Ureter (tissue), 1 donor: Measurements from ENCODE around the gene ZNF630. TPM values are rescaled to one million over a fixed set of nuclear protein-coding genes. Genes with fewer than 3 reads are reported as not detected.
A peak's percentile ranks its signal among the peaks of the same experiment; 100 is the strongest.
"Not testable (repeated sequence)": the region's sequence is repeated elsewhere in the genome, so short reads cannot be mapped to it uniquely, and the experiment has no call there.

ENCODE experiments used
- DNase-seq: peaks from one replicate; pipeline ENCODE4 v3.0.0-alpha.2; 2020; ENCODE audit warnings: low spot score
- total RNA-seq: library from RNA; stranded (reverse); gene quantifications from one replicate; pipeline ENCODE4 v1.2.4, GENCODE V29; 2023
- donor health status: DM: yes; HTN: yes; CAD: no.

Gene ZNF630
- total RNA-seq = 5.4 TPM

DNA sequence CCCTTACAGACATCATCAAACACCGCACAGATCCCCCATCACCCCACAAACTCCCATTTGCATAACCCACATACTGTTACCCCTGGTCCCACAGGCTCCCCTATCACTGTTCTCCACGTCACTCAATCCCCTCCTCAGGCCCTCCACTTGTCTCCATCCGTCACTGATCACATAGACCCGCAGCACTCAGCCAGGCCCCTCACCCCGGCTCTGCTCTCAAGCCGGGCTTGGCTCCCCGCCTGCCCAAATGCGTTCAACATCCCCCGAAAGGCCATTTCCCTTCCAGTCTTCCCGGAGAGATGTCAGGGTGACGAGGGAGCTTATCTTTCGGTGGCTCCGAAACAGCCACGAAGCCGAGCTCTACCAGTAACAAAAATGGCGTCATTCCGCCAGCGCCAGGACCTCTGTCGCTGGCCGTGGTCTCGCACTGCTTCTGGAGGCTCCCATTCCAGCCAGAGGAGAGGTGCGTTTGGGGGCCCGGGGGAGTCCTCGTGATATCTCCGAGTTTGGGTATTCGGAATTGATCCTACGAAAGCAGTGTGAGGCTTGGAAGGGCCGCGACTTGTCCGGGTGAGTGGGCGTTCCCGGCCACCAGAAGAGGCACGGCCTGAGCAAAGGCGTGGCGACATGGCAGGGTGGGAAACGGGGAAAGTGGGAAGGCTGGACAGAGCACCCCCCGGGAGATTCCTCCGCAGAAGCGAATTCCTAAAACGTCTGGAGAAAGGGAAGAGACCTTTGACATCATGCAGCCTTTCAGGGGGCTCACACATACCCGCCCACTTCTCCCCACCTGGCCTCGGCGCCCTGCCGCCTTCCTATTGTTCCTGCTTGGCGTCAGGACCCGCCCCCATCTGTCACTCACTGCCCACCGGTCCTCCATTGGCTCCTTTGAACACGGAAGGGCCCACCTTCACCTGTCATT lies at the start of gene ZNF630:
TSS of gene ZNF630 (minus strand) at position 577 of the 922 bp plus-strand sequence. CDS start 4,754 bp downstream, outside the sequence.
- DNase-seq = peak; percentile 83

DNA sequence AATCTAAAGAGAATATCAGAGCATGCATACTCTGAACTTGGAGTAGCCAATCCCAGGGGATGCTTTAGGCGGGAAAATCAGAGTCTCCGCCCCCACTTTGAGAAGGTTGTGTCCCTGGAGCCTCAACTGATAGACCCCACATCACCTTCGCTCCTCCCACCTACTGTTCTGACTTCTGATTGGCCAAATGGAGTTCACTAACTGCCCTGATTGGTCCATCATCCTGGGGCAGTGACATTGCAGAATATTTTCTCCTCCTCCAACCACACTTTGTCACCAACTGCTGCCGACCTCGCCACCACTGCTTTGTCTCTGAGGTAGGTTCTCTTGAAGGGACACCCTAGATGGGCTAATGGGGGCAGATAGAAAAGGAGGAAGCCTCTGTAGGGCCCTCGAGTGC lies 36.3 kb upstream of the ZNF630 start:
- DNase-seq = no peak

DNA sequence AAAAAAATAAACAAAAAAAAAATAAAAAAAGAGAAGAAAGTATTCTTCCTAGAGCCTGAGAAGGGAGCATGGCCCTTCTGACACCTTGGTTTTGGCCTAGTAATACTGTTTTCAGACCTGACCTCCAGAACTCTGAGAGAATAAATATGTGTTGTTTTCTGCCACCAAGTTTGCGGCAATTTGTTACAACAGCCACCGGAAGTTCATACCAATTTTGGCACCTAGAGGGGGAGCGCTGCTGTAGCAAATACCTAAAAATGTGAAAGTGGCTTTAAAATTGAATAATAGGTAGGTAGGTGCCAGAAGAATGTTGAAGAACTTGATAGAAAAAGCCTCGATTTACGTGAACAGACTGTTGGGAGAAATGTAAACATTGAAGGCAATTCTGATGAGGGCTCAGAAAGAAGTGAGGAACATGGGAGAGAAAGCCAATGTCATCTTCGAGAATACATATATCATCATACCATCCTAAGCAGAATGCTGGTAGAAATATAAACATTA lies 31.5 kb upstream of the ZNF630 start:
- no peak for DNase-seq

DNA sequence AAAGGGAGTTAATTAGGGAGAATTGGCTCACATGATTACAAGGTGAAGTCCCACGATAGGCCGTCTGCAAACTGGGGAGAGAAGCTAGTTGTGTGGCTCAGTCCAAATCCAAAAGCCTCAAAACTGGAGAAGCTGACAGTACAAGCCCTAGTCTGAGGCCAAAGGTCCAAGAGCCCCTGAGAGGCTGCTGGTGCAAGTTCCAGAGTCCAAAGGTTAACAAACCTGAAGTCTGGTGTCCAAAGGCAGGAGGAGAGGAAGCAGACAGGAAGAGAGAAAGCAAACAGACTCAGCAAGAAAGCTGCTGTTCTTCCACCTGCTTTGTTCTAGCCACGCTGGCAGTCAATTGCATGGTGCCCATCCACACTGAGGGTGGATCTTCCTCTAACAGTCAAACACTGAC lies 30.0 kb upstream of the ZNF630 start:
- DNase-seq = no peak

DNA sequence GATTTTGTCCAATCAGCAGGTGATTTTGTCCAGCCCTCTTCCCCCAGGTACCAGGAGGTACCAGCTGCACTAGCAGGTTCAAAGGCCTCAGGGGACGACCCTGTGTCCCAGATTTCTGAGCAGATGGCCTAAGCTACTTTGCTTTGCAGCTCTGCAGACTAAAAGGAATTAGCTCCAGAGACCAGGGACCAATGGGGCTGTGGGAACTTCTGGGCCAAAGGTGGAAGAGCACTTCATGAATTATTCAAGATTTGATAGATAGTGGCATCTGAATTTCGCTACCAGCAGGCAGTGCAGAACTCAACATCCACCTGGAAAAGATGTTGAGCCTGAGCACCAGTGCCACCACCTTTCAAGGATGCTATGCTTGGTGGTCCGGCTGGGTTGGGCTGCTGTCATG lies 21.1 kb upstream of the ZNF630 start:
- not testable (repeated sequence) for DNase-seq

DNA sequence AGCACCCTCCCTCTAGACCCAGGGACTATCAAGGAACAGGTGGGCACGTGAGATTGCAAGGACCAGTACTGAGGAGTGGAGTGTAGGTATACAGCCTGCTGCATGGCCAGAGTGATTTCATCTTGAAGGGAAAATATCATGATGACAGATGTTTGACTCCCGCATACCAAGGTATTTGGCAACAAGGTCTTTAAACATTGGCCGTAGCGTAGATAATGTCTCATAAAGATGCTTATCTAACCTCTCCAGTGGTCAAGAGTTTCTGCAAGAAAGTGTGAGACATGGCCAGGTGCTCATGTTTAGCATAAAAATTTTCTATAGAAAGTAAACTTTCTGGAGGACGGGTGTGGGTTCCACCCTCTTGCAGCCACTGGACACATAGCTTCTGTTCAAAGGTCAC lies 18.7 kb upstream of the ZNF630 start:
- no peak for DNase-seq

DNA sequence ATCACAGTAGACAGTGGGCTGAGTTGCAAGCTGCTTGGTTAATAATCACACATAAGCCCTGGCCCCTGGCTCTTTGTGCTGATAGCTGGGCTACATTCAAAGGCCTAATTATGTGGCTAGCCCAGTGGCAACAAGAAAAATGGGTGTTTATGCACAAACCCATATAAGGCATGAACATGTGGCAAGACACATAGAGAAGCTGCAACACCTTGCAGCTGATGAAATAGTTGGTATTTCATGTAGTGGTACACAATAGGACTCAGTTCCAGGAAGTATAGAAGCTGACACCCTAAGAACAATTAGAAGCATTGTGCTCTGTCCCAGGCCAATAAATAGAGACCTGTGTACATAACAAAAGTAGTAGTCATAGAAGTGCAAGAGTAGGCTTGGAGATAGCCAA lies 14.6 kb upstream of the ZNF630 start:
- DNase-seq = no peak

DNA sequence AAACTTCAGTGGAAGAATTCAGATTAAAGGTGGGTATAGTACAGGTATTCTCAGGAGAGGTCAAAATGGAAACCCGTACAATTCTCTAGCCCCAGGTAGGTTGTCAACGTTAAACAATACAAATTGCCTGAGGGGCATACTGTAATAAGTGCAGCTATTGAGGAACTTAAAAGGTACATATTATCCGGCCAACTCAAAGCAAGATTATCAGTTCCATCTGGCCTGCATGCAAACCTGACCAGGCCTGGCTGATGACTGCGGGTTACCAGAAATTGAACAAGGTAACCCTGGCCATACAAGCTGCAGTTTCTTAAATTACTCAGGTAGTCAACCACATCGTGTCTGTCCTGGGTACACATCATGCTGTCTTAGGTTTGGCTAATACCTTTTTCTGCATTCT lies 12.3 kb upstream of the ZNF630 start:
- DNase-seq = no peak

DNA sequence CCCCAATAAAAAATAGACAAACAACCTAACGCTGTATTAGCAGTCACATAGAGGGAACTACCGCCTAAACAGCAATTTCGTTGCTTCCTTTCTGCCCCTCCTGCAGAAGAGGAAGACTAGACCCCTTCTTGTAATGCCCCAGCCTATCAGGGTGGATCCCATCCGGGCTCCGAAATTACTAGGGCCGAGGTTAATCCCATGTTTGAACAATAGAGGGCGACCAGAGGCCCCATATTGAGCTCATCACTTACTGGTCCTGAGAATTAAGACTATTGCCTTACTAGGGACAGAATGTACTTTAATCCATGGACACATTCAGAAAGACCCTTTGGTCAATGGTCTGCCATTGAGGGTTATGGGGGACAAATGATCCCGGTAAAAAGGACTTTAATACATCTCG lies 11.8 kb upstream of the ZNF630 start:
- DNase-seq = peak; percentile 51

DNA sequence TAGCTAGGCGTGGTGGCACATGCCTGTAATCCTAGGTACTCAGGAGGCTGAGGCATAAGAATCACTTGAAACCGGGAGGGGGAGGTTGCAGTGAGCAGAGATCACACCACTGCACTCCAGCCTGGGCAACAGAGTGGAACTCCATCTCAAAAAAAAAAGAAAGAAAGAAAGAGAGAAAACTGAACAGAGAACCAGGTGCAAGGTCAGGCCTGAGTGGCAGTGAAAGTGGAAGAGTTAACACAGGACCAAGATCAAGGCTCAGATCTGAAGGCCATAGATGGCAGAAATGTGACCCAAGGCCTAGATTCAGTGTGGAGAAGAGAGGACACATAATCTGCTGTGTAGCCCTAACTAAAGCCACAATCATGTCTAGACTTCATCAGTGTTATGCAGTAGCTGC lies 4.9 kb upstream of the ZNF630 start:
- DNase-seq = no peak

DNA sequence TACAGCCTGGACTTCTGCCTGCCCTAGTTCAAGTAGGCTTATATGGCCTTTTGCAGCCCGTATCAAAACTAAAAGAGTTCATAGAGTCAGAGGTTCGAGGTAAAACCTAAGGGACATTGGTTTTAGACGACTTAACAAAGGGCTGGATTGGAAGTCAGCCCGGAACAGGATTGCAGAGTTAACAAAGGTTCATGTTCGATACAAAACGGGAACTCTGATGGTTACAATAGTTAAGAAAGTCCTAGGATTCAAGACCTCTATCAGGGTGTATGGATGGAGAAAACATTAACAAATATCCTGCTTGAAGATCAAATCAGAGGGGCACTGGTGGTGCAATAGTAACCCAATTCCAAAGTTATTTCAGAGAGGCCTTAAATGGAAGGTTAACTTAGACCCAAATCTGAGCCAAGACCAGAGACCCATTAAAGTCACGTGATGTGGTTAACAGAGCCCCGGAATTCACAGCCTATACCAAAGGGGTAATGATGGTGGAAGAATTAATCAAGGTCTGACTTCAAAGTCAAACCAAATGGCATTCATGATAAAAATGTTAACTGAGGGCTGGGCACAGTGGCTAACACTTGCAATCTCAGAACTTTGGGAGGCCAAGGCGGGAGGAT lies 656 bp upstream of the ZNF630 start:
- DNase-seq = no peak

DNA sequence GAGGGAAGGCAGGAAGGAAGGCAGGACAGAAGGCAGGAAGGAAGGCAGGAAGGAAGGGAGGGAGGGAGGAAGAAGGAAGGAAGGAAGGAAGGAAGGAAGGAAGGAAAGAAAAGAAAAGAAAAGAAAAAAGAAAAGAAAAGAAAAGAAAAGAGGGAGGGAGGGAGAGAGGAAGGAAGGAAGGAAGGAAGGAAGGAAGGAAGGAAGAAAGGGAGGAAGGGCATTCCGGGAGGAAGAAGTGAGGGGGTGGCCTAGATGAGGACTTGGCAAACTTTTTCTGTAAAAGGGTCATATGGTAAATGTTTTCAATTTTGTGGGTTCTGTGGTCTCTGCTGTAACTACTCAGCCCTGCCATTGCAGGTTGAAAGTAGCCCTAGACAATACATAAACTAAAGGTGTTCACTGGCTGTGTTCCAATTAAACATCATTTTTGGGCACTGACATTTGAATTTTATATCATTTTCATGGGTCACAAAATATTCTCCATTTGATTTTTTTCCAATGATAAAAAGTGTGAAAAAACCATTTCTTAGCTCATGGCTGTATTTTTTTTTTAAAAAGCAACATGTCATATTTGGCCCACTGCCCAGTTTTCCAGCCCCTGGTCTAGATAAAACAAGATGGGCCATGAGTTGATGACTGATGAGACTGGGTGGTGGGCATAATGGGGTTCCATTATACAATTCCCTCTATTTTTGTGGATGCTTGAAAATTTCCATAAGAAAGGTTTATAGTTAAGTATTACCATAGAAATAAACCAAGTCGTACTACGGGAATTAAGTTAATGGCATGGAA lies 3.1 kb downstream of the ZNF630 start:
- DNase-seq = no peak

DNA sequence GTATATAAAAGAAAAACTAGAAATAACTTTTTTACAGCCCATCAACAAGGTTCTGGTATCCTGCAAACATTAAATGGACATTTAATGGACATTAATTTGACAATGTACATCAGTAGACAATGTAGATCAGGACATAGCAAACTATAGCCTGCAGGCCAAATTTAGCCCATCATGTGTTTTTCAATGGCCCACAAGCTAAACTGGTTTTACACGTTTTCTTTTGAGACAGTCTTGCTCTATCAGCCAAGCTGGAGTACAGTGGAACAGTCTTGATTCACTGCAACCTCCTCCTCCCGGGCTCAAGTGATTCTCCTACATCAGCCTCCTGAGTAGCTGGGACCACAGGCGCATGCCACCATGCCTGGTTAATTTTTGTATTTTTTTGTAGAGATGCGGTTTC lies 7.2 kb downstream of the ZNF630 start:
- no peak for DNase-seq

DNA sequence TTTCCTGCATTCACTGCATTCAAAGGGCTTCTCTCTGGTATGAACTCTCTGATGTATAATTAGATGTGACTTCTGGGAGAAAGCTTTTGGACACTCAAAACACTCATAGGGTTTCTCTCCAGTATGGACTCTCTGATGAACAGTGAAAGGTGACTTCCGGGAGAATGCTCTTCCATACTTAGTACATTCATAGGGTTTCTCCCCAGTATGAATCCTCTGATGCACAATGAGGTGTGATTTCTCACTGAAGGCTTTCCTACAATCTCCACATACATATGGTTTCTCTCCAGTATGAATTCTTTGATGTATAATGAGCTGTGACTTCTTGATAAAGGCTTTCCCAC lies 12.2 kb downstream of the ZNF630 start:
- no peak for DNase-seq

DNA sequence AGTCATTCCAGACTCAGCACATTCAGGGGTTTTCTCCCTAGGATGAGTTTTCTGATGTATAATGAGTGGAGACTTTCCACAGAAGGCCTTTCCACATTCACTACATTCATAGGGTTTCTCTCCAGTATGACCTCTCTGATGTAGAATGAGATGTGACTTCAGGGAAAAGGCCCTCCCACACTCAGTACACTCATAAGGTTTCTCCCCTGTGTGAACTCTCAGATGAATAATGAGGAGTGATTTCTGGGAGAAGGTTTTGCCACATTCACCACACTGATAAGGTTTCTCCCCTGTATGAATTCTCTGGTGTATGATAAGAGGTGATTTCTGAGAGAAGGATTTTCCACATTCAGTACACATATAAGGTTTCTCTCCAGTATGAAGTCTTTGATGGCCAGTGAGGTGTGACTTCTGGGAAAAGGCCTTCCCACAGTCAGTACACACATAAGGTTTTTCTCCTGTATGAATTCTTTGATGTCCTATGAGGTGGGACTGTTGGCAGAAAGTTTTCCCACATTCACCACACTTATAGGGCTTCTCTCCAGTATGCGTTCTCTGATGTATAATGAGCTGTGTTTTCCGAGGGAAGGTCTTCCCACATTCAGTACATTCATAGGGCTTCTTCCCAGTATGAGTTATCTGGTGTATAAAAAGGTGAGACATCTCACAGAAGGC lies 12.7 kb downstream of the ZNF630 start:
- no peak for DNase-seq

DNA sequence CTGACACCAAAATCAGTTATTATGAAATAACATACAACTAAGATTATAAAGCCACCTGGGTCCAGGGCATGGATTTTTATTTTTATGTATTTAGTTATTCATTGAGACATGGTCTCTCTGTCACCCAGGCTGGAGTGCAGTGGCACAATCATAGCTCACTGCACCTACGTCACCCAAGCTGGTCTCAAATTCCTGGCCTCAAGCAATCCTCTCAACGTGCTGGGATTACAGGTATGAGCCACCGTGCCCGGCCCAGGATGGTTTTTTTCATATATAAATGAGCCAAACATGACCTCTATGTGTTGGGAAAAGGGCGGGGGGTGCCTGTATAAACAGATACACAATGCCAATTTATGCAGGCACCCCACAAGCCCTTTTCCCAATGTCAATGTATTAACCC lies 24.6 kb downstream of the ZNF630 start:
- no peak for DNase-seq

DNA sequence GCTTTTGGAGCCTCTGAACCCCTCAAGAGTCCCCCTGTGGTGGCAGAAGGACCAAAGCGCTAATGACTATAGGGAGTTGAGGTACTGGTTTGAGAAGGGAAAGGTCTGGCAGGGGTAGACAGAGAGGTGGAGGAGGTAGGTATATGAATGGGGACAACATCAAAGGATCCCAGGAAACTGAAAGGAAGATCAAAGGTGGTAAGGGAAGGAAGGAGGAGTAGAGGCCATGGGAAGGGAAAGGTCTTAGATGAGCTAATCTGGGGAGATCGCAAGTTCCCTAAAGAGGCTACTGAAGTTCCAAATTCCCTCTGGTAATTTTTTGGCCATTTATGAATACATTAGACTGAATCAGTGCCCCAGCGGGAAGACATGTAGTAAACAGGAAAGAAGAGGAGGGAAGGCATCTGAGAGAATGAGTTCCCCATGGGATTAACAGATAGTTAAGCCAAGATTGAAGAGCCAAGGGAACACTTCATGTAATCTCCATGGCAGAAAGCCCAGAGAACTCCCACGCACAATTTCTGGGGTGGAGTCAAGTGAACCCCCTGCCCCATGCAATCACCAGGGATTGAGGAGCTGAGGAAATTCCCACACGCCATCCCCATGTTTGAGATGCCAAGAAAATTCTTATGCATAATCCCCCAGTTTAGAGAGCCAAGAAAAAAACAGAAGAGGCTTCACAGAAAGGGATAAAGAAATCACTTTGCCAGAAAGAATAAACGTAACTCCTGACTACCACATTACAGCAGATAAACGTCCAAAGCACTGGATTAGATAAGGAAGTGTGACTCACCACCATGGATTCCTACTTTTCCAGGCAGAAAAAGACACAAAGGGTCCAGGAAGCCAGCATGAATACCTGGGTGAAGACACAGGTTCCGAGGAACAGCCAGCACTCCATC lies 25.8 kb downstream of the ZNF630 start:
- DNase-seq = no peak

DNA sequence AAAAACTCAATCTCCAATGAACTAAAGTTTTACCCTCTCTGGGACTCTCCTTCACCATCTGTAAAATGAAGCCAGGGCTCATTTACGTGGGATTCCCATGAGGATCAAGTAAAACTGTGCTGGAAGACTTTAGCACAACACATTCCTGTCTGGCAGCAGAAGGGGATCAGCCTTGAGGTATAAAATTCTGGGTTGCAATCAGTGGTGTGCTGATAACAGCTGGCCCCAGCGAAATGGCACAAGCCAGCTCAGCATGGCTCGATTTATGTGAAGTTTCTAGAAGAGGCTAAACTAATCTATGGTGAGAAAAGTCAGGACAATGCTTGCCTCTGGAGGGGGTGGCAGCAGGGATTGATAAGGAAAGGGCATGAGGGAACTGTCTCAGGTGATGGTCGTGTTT lies 28.4 kb downstream of the ZNF630 start:
- DNase-seq = no peak

DNA sequence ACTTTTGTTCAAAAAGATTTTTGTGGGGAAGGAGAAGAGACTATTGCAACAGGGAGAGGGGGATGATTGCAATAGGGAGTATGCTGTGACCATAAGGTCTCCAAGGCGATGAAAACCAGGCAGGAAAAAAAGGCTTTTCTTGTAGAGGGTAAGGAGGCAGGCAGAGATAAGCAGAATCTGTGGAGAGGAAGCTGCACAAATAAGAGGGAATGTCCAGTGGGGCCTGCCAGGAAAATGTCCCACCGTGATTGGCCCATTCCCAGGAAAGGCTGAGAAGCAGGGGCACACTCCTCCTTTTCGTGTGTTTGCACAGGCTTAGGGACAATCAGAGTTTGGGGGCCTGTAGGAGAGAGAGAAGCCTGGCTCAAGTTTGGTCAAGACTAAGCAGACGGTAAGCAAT lies 35.5 kb downstream of the ZNF630 start:
- DNase-seq = no peak

DNA sequence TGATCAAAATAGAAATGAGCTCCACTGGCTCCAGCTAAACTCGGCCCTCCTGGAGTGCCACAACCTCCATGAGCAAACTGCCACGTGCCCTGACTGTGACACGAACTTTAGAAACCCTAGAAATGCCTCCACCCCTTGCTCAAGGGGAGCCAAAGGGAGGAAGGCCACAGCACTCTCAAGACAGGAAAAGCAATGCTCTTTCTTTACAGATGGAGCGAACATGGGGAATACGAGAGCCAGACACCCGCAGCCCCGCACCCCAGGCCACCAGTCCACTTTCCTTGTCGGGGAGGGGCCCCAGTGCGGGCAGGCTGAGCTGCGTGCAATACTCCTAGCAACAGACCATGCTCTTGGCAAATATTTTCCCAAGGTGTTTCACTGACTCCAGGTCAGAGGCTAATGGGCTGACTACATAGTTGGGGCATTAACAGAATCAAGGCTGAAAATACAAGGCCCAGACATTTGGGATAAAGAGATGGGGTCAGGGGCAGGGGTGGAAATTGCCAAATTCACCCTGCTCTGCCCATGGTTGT lies 40.7 kb downstream of the ZNF630 start:
- not testable (repeated sequence) for DNase-seq

DNA sequence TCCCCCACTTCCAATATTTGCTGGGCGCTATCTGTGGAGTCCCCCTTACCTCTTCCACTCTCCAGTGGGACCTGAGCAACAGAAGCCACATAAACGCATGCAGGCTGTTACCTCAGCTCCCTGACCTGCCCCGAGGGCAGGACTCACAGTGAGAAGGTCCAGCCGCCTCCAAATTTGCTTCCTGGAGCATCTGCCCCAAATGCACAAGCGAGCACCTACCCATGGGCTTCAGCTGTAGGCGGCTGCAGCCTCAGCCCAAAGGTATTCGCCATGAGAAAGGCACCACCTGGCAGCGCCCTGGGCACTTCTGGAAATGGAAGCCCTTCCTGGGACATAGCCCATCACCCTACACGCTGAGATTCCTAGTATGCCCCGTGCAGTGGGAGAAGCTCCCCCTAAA lies 41.2 kb downstream of the ZNF630 start:
- no peak for DNase-seq
